ENCODE results near the gene LSR.
A peak's percentile ranks its signal among the peaks of the same experiment; 100 is the strongest.
"Not testable (repeated sequence)": the region's sequence is repeated elsewhere in the genome, so short reads cannot be mapped to it uniquely, and the experiment has no call there.

The LSR gene

GRCh38 chr19:35279985-35280821 is 31.4 kb downstream of the LSR start:
- DNase-seq (ENCODE audit: low read depth in 1 of 2, low spot score in 1 of 2), result no peak
- H3K4me3 ChIP-seq (replicated peaks; ENCODE audit: insufficient read depth, low read length), result no peak overlapping the region
- no peak overlapping the region for H3K27ac ChIP-seq (replicated peaks)
- TF ChIP-seq POLR2AphosphoS5 (IDR thresholded peaks at IDR 0.05; ENCODE audit: low read depth) (no peak; the same call in 1 of the 2 replicates), CTCF (IDR thresholded peaks at IDR 0.05; ENCODE audit: insufficient read depth, low read length) (no peak), REST (IDR thresholded peaks at IDR 0.05; ENCODE audit: insufficient replicate concordance, low read depth) (no peak), GABPA (IDR thresholded peaks at IDR 0.05; ENCODE audit: low read depth) (no peak), SPI1 (IDR thresholded peaks at IDR 0.05; ENCODE audit: borderline replicate concordance, low read depth) (no peak)
- peaks cover 2% of the 10 kb centered on the region for H3K27me3 ChIP-seq (ENCODE audit: insufficient read depth, poor library complexity, severe bottlenecking)

- Histone ChIP-seq H3K4me3 (replicated peaks; ENCODE audit: insufficient read depth, low read length) (no peak overlapping the region), H3K27me3 (ENCODE audit: insufficient read depth, poor library complexity, severe bottlenecking) (peaks cover 2% of the 10 kb centered on the region), H3K27ac (replicated peaks) (no peak overlapping the region)
- no peak for DNase-seq (ENCODE audit: low read depth in 1 of 2, low spot score in 1 of 2)
- TF ChIP-seq POLR2AphosphoS5 (IDR thresholded peaks at IDR 0.05; ENCODE audit: low read depth) (no peak), GABPA (IDR thresholded peaks at IDR 0.05; ENCODE audit: low read depth) (no peak), REST (IDR thresholded peaks at IDR 0.05; ENCODE audit: insufficient replicate concordance, low read depth) (no peak), CTCF (IDR thresholded peaks at IDR 0.05; ENCODE audit: insufficient read depth, low read length) (no peak), SPI1 (IDR thresholded peaks at IDR 0.05; ENCODE audit: borderline replicate concordance, low read depth) (no peak)
These were observed 32.5 kb downstream of the LSR start for GRCh38 chr19:35281303-35281702.

- no peak for DNase-seq (ENCODE audit: low read depth in 1 of 2, low spot score in 1 of 2)
- peaks cover 2% of the 10 kb centered on the region for H3K27me3 ChIP-seq (ENCODE audit: insufficient read depth, poor library complexity, severe bottlenecking)
- H3K4me3 ChIP-seq (replicated peaks; ENCODE audit: insufficient read depth, low read length), result no peak overlapping the region
- no peak overlapping the region for H3K27ac ChIP-seq (replicated peaks)
- TF ChIP-seq GABPA (IDR thresholded peaks at IDR 0.05; ENCODE audit: low read depth), result no peak
- TF ChIP-seq SPI1 (IDR thresholded peaks at IDR 0.05; ENCODE audit: borderline replicate concordance, low read depth), result peak; percentile 37; the same call in 1 of the 2 replicates
These were observed 35.6 kb downstream of the LSR start for GRCh38 chr19:35284153-35285094.

GRCh38 chr19:35285095-35285449 is 36.3 kb downstream of the LSR start:
- Histone ChIP-seq H3K27me3 (ENCODE audit: insufficient read depth, poor library complexity, severe bottlenecking) (peaks cover 2% of the 10 kb centered on the region), H3K27ac (replicated peaks) (no peak overlapping the region), H3K4me3 (replicated peaks; ENCODE audit: insufficient read depth, low read length) (no peak overlapping the region)
- TF ChIP-seq SPI1 (IDR thresholded peaks at IDR 0.05; ENCODE audit: borderline replicate concordance, low read depth), result no peak
- TF ChIP-seq CTCF (IDR thresholded peaks at IDR 0.05; ENCODE audit: insufficient read depth, low read length), result no peak
- TF ChIP-seq REST (IDR thresholded peaks at IDR 0.05; ENCODE audit: insufficient replicate concordance, low read depth), result no peak
- TF ChIP-seq POLR2AphosphoS5 (IDR thresholded peaks at IDR 0.05; ENCODE audit: low read depth), result no peak
- TF ChIP-seq GABPA (IDR thresholded peaks at IDR 0.05; ENCODE audit: low read depth), result no peak
- DNase-seq (ENCODE audit: low read depth in 1 of 2, low spot score in 1 of 2), result no peak

- H3K27me3 ChIP-seq (ENCODE audit: insufficient read depth, poor library complexity, severe bottlenecking); DNase-seq (ENCODE audit: low read depth in 1 of 2, low spot score in 1 of 2); H3K27ac ChIP-seq (replicated peaks); H3K4me3 ChIP-seq (replicated peaks; ENCODE audit: insufficient read depth, low read length): not testable (repeated sequence)
These were observed 36.7 kb downstream of the LSR start for GRCh38 chr19:35285465-35285864.

Measured in HL-60 (cell line).